H9 (cell line): ENCODE measurements around the gene TPCN2. TPM values are rescaled to one million over a fixed set of nuclear protein-coding genes. Genes with fewer than 3 reads are reported as not detected.

Experiments used
- DNase-seq: peaks from one replicate; pipeline ENCODE4 v3.0.0-alpha.2; 2017
- H2AFZ ChIP-seq: one replicate; pipeline ENCODE4 v1.6.1; 2013; ENCODE audit warnings: mild to moderate bottlenecking, low read length, control low read depth, moderate library complexity
- H2AK5ac ChIP-seq: 2 replicates; pipeline ENCODE4 v1.6.1; 2013; ENCODE audit warnings: low read length, control low read depth, mixed read lengths; ENCODE audit not compliant: insufficient read length
- H2BK120ac ChIP-seq: one replicate; pipeline ENCODE4 v1.6.1; 2013; ENCODE audit warnings: low read depth, mild to moderate bottlenecking, low read length, control low read depth, inconsistent platforms; ENCODE audit not compliant: poor library complexity, severe bottlenecking
- H2BK12ac ChIP-seq: 2 replicates; pipeline ENCODE4 v1.6.1; 2013; ENCODE audit warnings: low read length, control low read depth, mixed read lengths, low read depth; ENCODE audit not compliant: insufficient read length
- H2BK15ac ChIP-seq: 2 replicates; pipeline ENCODE4 v1.6.1; 2013; ENCODE audit warnings: low read depth, low read length, control low read depth
- H2BK20ac ChIP-seq: one replicate; pipeline ENCODE4 v1.6.1; 2013; ENCODE audit warnings: low read depth, mild to moderate bottlenecking, low read length, control low read depth, inconsistent platforms; ENCODE audit not compliant: poor library complexity, severe bottlenecking
- H2BK5ac ChIP-seq: 2 replicates; pipeline ENCODE4 v1.6.1; 2013; ENCODE audit warnings: low read length, control low read depth, mixed read lengths; ENCODE audit not compliant: insufficient read length
- H3K14ac ChIP-seq: 2 replicates; pipeline ENCODE4 v1.6.1; 2013; ENCODE audit warnings: low read length, control low read depth; ENCODE audit not compliant: insufficient read depth
- H3K18ac ChIP-seq: 2 replicates; pipeline ENCODE4 v1.6.1; 2013; ENCODE audit warnings: low read depth, mild to moderate bottlenecking, mixed read lengths, low read length, control low read depth; ENCODE audit not compliant: insufficient read length
- H3K23ac ChIP-seq: 2 replicates; pipeline ENCODE4 v1.6.1; 2013; ENCODE audit warnings: low read length, control low read depth, mixed read lengths, low read depth; ENCODE audit not compliant: insufficient read length
- H3K23me2 ChIP-seq: 2 replicates; pipeline ENCODE4 v1.6.1; 2013; ENCODE audit warnings: low read depth, mild to moderate bottlenecking, mixed read lengths, low read length, control low read depth; ENCODE audit not compliant: insufficient read length, poor library complexity, severe bottlenecking
- H3K27ac ChIP-seq: 2 replicates; pipeline ENCODE4 v1.5.1; 2013; ENCODE audit warnings: low read length, control low read depth, mixed read lengths, low read depth; ENCODE audit not compliant: insufficient read length
- H3K27me3 ChIP-seq: 2 replicates; pipeline ENCODE4 v1.6.1; 2013; ENCODE audit warnings: low read length, control low read depth, inconsistent platforms; ENCODE audit not compliant: insufficient read depth
- H3K4ac ChIP-seq: 2 replicates; pipeline ENCODE4 v1.6.1; 2013; ENCODE audit warnings: low read depth, mild to moderate bottlenecking, control low read depth, inconsistent platforms, low read length, moderate library complexity
- H3K4me1 ChIP-seq: 2 replicates; pipeline ENCODE4 v1.6.1; 2013; ENCODE audit warnings: low read length, control low read depth, inconsistent platforms; ENCODE audit not compliant: insufficient read depth
- H3K4me2 ChIP-seq: 2 replicates; pipeline ENCODE4 v1.6.1; 2013; ENCODE audit warnings: low read length, control low read depth, mixed read lengths; ENCODE audit not compliant: insufficient read length, insufficient read depth
- H3K56ac ChIP-seq: 2 replicates; pipeline ENCODE4 v1.6.1; 2013; ENCODE audit warnings: low read depth, mild to moderate bottlenecking, mixed read lengths, low read length, control low read depth; ENCODE audit not compliant: insufficient read length
- H3K79me1 ChIP-seq: 2 replicates; pipeline ENCODE4 v1.6.1; 2013; ENCODE audit warnings: low read depth, mild to moderate bottlenecking, moderate library complexity, low read length, control low read depth, inconsistent platforms; ENCODE audit not compliant: insufficient read depth, poor library complexity, severe bottlenecking
- H3K79me2 ChIP-seq: 2 replicates; pipeline ENCODE4 v1.6.1; 2013; ENCODE audit warnings: low read length, control low read depth, inconsistent platforms; ENCODE audit not compliant: insufficient read depth
- H3K9ac ChIP-seq: 2 replicates; pipeline ENCODE4 v1.6.1; 2013; ENCODE audit warnings: low read length, control low read depth, mixed read lengths; ENCODE audit not compliant: insufficient read length; ENCODE audit errors: extremely low read depth
- H3K9me3 ChIP-seq: one replicate; pipeline ENCODE4 v1.6.1; 2013; ENCODE audit warnings: low read depth, low read length, inconsistent platforms; ENCODE audit not compliant: control insufficient read depth
- H3T11ph ChIP-seq: one replicate; pipeline ENCODE4 v1.6.1; 2013; ENCODE audit warnings: mild to moderate bottlenecking, low read length, control low read depth, inconsistent platforms
- H4K20me1 ChIP-seq: one replicate; pipeline ENCODE4 v1.6.1; 2013; ENCODE audit not compliant: control insufficient read depth, insufficient read length, insufficient read depth
- H4K5ac ChIP-seq: 2 replicates; pipeline ENCODE4 v1.6.1; 2013; ENCODE audit warnings: low read depth, mild to moderate bottlenecking, mixed read lengths, low read length, control low read depth; ENCODE audit not compliant: insufficient read length
- H4K8ac ChIP-seq: replicated peaks from 2 replicates; pipeline ENCODE4 v1.6.1; 2013; ENCODE audit warnings: low read length, control low read depth, mixed read lengths, low read depth; ENCODE audit not compliant: insufficient read length
- H4K91ac ChIP-seq: 2 replicates; pipeline ENCODE4 v1.6.1; 2013; ENCODE audit warnings: low read depth, mild to moderate bottlenecking, moderate library complexity, mixed read lengths, low read length, control low read depth; ENCODE audit not compliant: insufficient read length
- H3K27ac Mint-ChIP-seq, 3 experiments: 2 replicates in 2 of 3; 3 replicates in 1 of 3; pipeline ENCODE4 v1.8.0; 2020 to 2021; ENCODE audit warnings: mixed read lengths in 3 of 3, mild to moderate bottlenecking in 1 of 3, moderate library complexity in 1 of 3
- H3K27me3 Mint-ChIP-seq: 2 replicates; pipeline ENCODE4 v1.8.0; 2021; ENCODE audit warnings: low read depth, mild to moderate bottlenecking, moderate library complexity, mixed read lengths
- H3K36me3 Mint-ChIP-seq, 3 experiments: 2 replicates in 2 of 3; 3 replicates in 1 of 3; pipeline ENCODE4 v1.8.0; 2020 to 2021; ENCODE audit warnings: low read depth in 3 of 3, mixed read lengths in 3 of 3; ENCODE audit not compliant: insufficient read depth in 1 of 3
- H3K4me1 Mint-ChIP-seq, 2 experiments: 2 replicates each; pipeline ENCODE4 v1.8.0; 2020; ENCODE audit warnings: mixed read lengths in 2 of 2
- H3K4me3 Mint-ChIP-seq, 2 experiments: 2 replicates in 1 of 2; 3 replicates in 1 of 2; pipeline ENCODE4 v1.8.0; 2020 to 2021; ENCODE audit warnings: mild to moderate bottlenecking in 2 of 2, mixed read lengths in 2 of 2, moderate library complexity in 1 of 2
- H3K9me3 Mint-ChIP-seq, 2 experiments: 2 replicates in 1 of 2; 3 replicates in 1 of 2; pipeline ENCODE4 v1.8.0; 2020; ENCODE audit warnings: mild to moderate bottlenecking in 2 of 2, mixed read lengths in 2 of 2, moderate library complexity in 1 of 2
- CTCF ChIP-seq: fragments of 200-600 bp; sonication (generic); conservative IDR thresholded peaks from 3 replicates; pipeline ENCODE4 v1.8.0; 2021; ENCODE audit warnings: antibody characterized with exemption, mild to moderate bottlenecking
- WGBS: extraction: QIAGEN DNeasy Blood & Tissue Kit; methylation state at CpG from one replicate; pipeline ENCODE4 v1.1.7; 2013; ENCODE audit warnings: missing lambda C conversion rate, low lambda C conversion rate, mixed read lengths; ENCODE audit not compliant: insufficient read length; ENCODE audit errors: extremely low coverage; 5-methylcytosine and 5-hydroxymethylcytosine counted together
- total RNA-seq: library from RNA; stranded (reverse); gene quantifications from 2 replicates; pipeline ENCODE4 v1.2.1, GENCODE V29; 2021

The TPCN2 gene
- total RNA-seq, 1 experiment from 2014 or later, result 16.8 TPM

GRCh38 chr11:69127081-69127850 lies 78.5 kb downstream of the TPCN2 start:
- Histone ChIP-seq H3K4ac (no peak overlapping the region), H3K27ac (no peak overlapping the region), H4K8ac (no peak overlapping the region), H4K91ac (no peak overlapping the region), H3K23me2 (no peaks in the 10 kb centered on the region), H2BK12ac (no peak overlapping the region), H3K9ac (no peak overlapping the region), H3K4me1 (no peaks in the 10 kb centered on the region), H2BK5ac (no peak overlapping the region), H3K79me1 (no peaks in the 10 kb centered on the region), H2BK15ac (no peak overlapping the region), H3K23ac (no peak overlapping the region), H2AK5ac (no peak overlapping the region), H4K5ac (no peak overlapping the region), H3K9me3 (no peaks in the 10 kb centered on the region), H3K14ac (no peak overlapping the region), H2AFZ (no peak overlapping the region), H2BK120ac (no peak overlapping the region), H3T11ph (no peak overlapping the region), H3K4me2 (no peak overlapping the region), H3K27me3 (no peaks in the 10 kb centered on the region), H2BK20ac (no peak overlapping the region), H3K18ac (no peak overlapping the region), H4K20me1 (no peaks in the 10 kb centered on the region), H3K79me2 (no peaks in the 10 kb centered on the region), H3K56ac (no peak overlapping the region)
- peaks cover 2% of the 10 kb centered on the region; the same call in 1 of the 2 replicates for H3K27me3 Mint-ChIP-seq
- H3K27ac Mint-ChIP-seq, result no peak overlapping the region
- no CpG with 5 or more reads among the region's 26 CpGs for WGBS
- no peak overlapping the region for H3K4me3 Mint-ChIP-seq
- DNase-seq, result peak; percentile 16
- peaks cover 16 to 19% of the 10 kb centered on the region in 2 experiments for H3K9me3 Mint-ChIP-seq
- peaks cover 5 to 10% (median 9%) of the 10 kb centered on the region in 3 experiments; a peak in 3 of 7 replicates for H3K36me3 Mint-ChIP-seq
- no peak for TF ChIP-seq CTCF
- peaks cover 19 to 31% of the 10 kb centered on the region in 2 experiments for H3K4me1 Mint-ChIP-seq
